ENCODE measurements around the gene EMC1.
A peak's percentile ranks its signal among the peaks of the same experiment; 100 is the strongest.
"Not testable (repeated sequence)": the region's sequence is repeated elsewhere in the genome, so short reads cannot be mapped to it uniquely, and the experiment has no call there.

EMC1 gene

DNA sequence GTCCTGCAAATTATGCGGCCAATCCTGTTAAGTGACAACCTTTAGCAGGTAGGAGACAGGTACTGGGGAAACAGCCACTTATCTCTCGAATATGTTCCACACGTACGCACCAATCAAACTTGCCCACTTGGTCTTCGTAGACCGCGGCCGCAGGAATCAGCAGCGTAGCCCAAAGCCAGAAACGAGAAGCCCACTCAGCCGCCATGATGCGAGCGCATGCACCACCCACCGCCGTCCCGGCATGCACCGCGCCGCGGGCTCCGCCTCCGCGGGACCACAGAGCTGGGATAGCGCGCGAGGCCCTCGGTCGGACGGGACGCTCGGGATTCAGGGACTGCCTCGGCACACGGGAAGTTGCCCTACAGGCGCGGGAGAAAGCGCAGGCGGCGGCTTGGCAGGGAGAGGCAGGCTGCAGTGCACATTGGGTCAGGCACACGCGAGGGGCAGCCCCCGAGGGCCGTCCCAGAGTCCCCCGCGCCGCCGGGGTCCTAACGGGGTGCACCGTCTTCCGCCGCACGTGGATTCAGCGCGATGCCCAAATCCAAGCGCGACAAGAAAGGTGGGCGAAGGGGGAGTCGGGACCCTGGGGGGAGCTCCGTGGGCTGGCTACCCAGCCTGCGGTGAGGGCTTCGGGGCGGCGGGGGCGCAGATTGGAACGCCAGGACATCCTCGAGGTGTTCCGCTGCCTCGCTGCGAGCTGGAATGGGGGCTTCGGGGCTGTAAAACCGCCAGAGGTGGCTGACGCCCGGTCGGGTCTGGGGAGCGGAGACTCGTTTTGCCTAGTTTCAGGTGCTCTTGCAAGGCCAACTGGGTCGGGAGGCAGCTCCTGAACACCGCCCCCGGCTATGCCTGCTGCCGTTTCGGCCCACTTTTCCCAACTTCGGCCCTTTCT lies at the start of gene EMC1, which contains the start of gene MRTO4:
Gene EMC1 (minus strand): TSS at position 220 of the 892 bp plus-strand sequence. CDS start 15 bp downstream, at position 205.
Gene MRTO4 (plus strand): TSS at position 501 of the 892 bp plus-strand sequence. CDS start 31 bp downstream, at position 532.
- peak; percentile 88 for DNase-seq

DNA sequence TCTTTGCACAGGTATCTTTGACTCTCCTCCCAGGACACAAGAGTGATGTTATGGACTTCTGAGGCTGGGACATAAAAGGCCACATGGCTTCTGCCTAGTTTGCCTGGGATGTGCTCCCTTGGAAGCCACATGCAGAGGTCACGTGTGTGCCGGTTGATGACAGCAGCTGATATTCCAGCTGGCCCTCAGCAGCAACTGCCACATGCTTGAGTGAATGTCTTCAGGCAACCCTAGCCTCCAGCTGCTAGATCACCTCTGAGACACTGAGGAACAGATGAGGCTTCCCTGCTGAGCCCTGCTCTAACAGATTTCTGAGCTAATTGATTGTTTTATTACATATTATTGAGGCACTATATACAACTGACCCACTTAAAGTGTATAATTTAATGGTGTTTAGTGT lies 48.9 kb upstream of the EMC1 start:
- DNase-seq, result no peak

DNA sequence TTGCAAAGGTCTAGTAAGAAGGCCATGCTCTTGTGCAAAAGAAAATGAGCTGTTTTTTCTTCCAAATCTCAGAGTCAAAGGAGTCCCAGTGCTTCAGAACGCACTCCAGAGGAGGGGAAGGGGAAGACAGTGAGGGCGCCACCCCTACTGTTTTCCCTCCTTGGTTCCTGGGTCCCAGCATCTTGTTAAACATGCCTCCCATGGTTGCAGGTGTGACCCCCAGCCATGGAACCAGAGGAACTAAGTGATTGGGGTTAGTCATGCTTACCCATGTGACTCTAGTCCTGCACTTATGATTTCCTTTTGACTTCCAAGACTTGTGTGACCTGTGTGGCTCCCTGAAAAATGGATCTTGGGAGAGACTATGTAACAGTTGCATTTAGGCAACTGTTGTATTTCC lies 43.3 kb upstream of the EMC1 start:
- no peak for DNase-seq

DNA sequence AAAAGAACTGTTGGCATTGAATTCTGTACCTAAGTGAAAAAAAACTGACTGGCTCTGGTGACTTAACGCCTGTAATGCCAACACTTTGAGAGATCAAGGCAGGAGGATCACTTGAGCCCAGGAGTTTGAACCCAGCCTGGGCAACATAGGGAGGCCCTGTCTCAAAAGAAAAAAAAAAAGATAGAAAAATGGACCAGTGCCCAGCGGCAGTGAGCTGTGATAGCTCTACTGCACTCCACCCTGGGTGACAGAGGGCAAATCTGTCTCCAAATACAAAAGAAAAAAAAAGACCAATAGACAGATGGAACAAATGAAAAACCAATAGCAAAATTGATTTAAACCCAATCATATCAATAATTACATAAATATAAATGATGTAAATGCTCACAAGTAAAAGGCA lies 37.9 kb upstream of the EMC1 start:
- DNase-seq, result no peak

DNA sequence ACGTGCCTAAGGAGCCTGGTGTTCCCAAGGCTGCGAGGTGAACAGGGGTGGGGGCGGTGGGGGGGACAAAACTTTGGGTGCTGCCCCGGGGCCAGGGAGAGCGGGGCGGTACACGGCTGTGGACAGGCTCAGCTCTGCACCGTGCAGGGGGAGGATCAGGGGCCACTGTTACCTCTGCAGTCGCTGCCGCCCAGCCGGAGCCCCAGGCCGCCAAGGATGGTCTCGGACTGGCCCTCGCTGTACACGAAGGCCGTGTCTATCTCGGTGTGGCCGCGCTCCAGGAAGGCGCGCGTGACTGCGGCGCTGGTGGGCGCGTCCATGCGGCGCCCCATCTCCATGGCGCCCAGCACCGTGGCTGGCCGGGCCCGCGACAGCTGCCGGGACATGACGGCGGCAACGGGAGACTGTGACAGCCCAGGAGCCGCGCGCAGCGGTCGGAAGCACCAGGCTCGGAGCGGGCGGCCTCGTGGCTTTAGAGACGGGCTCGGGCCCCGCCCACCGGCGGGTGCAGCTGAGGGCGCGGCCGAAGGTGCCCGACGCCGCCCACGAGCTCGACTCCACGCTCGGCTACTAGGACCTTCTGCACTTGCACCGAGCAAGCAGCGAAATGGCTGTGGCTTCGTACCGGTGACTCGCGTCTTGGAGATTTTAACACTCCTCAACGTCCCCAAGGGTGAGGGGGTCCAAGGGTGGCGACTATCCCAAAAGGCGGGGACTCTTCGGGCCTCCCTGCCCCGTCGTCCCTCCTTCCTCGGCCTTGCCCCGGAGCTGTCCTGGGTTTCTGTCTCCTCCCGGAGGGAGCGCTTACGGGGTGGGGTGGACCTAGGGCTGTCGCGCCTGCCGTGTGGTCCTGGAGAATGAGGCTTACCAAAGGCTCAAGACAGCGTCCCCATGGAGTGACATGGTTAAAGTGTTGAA lies 37.3 kb upstream of the EMC1 start, which contains the start of gene AKR7A3:
Gene AKR7A3 (minus strand): TSS at position 447 of the 918 bp plus-strand sequence. CDS start 61 bp downstream, at position 386.
- peak; percentile 36 for DNase-seq

DNA sequence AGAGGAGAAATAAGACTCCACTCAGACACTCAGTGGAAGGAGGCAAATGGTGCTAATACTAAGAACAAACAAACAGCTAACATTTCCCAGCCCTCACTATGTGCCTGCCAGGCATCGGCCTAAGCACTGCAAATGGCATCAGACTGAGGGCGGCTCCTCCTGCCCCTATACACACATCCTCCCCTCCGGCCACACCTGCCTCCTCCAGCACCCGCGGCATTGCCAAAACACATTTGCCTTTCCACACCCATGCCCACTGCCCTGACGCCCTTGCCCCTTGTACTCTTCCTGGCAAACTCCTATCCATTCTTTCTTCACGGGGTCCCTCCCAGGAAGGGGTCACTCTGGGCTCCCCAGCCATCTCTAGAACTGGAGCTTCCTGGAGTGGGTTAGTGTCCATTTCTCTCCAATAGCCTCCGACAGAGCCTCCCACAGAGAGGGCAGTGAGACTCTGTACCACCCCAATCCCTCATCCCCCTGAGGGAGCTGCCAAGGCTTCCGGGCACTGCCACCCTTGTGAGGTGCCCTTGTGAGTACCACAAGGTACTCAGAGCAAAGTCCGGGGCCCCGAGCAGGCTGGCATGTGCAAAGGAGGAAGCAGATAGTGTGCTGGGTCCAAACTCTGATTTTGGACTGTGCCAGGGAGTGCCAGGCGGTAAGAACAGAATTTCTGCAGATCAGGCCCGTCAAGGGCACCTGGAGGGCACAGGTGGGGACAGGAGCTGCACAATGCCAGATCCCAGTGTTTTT lies 36.3 kb upstream of the EMC1 start:
- DNase-seq, result no peak

DNA sequence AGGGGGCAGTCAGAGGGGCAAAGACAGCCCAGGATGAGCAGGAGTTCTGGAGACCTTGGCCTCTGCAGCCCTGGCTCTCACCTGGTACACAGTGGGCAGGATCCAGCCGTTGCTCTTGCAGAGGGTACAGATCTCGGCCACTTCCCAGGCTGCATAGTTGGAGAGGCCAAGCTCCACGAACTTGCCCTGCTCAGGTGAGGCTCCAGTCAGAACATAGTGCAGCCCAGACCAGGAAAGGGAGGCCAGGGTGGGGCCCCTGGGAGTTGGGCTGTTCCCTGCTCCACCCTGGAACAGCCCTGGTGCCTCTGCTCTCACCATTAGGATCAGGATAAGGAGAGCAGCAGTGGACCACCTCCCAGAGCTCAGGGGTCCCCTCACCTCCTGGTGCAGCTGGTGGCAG lies 34.5 kb upstream of the EMC1 start:
- not testable (repeated sequence) for DNase-seq

DNA sequence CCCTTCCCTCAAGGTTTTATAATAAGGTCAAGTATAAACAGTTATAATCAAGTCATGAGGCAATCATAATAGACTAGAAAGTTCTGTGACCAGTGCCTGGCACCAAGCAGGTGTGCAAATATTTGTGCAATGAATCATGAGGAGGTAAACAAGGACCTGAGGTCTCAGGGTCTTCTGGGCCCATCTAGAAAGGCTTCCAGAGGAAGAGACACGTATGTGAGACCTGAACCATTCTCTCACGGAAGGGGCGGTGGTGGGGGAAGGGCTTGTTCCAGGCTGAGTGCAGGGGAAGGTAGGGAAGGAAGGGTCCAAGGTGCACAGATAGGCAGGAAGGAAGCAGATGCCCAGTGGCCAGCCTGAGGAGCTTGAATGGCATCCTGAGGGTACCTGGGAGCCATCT lies 34.0 kb upstream of the EMC1 start:
- DNase-seq, result not testable (repeated sequence)

DNA sequence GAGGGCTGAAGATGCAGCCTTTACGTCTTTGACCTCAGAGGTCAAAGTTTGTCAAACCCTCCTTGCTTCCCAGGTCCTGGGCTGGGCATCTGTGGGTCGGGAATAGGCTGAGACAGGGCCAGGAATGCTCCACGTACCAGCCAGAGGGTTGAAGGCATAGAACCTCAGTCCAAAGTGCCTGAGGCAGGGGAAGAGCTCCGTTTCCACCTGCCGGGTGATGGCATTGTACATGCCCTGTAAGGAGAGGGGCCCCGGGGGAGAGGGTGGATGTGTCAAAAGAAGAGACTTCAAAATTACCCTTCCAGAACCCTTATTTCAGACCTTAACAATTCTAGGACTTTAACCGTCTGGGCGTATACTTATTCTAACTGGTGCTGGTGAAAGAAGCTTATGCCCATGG lies 33.6 kb upstream of the EMC1 start:
- DNase-seq, result no peak

DNA sequence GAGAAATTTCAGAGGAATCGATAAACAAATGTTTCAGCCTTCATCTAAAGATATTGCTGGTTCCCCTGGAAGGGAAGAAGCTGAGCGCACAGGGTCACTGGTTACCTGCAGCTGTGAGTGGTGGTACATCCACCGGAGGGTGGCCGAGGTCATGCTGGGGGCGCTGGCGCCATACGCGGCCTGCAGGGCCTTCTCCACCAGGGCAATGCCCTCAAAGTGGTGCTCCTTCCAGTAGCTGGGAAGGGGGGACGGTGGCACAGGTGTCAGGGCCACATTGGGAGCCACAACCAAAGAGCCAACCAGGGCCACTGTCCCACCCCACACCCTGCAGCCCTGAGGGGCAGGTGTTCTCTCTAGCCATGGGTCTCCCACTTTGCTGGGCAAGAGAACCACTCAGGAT lies 32.6 kb upstream of the EMC1 start:
- DNase-seq, result no peak

DNA sequence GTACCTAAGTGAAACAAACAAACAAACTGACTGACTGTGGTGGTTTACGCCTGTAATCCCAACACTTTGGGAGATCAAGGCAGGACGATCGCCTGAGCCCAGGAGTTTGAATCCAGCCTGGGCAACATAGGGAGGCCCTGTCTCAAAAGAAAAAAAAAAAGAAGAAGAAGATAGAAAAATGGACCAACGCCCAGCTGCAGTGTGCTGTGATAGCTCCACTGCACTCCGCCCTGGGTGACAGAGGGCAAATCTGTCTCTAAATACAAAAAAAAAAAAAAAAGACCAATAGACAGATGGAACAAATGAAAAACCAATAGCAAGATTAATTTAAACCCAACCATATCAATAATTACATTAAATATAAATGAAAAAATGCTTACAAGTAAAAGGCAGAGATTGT lies 23.3 kb upstream of the EMC1 start:
- DNase-seq, result no peak

DNA sequence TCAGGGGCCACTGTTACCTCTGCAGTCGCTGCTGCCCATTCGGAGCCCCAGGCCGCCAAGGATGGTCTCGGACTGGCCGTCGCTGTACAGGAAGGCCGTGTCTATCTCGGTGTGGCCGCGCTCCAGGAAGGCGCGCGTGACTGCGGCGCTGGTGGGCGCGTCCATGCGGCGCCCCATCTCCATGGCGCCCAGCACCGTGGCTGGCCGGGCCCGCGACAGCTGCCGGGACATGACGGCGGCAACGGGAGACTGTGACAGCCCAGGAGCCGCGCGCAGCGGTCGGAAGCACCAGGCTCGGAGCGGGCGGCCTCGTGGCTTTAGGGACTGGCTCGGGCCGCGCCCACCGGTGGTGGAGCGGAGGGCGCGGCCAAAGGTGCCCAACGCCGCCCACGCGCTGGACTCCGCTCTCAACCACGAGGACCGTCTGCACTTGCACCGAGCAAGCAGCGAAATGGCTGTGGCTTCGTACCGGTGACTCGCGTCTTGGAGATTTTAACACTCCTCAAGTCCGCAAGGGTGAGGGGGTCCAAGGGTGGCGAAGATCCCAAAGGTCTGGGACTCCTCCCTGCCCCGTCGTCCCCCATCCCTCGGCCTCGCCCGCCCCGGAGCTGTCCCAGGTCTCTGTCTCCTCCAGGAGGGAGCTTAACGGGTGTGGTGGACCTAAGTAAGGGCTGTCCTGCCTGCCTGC lies 22.7 kb upstream of the EMC1 start:
- DNase-seq, result not testable (repeated sequence)

DNA sequence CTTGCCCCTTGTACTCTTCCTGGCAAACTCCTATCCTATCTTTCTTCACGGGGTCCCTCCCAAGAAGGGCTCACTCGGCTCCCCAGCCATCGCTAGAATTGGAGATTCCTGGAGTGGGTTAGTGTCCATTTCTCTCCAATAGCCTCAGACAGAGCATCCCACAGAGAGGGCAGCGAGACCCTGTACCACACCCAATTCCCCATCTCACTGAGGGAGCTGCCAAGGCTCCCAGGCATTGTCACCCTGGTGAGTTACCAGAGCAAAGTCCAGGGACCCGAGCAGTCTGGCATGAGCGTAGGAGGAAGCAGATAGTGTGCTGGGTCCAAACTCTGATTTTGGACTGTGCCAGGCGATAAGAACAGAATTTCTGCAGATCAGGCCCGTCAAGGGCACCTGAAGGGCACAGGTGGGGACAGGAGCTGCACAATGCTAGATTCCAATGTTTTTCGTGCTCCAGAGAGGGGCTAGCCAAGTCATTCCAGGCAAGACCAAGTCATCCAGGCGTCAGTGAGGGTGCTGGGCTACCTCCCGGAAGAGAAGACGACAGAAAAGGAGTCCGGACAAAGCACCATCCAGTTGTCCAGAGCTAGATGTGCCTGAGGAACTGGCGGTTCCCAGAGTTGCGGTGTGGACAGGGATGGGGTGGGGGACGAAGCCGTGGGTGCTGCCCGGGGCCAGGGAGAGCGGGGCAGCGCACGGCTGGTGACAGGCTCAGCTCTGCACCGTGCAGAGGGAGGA lies 22.0 kb upstream of the EMC1 start:
- DNase-seq, result no peak

DNA sequence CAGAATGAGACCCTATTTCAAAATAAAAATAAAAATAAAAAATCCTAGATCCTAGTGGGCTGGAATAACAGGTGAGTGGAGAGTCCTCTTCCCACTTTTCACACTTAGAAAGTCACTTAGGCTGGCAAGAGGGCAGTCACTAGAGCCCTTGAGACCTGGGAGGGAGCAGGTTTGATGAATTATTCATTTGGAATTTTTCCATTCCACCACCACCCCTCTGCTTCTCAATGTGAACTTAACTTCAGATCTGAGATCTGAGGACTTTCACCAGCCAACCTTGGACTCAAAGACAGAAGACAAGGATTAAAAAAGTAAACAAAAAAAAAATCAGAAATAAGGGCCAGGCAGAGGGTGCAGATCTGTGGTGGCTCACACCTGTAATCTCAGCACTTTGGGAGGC lies 20.7 kb upstream of the EMC1 start:
- no peak for DNase-seq

DNA sequence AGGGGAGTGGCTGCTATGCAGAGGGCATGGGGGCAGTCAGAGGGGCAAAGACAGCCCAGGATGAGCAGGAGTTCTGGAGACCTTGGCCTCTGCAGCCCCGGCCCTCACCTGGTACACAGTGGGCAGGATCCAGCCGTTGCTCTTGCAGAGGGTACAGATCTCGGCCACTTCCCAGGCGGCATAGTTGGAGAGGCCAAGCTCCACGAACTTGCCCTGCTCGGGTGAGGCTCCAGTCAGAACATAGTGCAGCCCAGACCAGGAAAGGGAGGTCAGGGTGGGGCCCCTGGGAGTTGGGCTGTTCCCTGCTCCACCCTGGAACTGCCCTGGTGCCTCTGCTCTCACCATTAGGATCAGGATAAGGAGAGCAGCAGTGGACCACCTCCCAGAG lies 19.0 kb upstream of the EMC1 start:
- not testable (repeated sequence) for DNase-seq

DNA sequence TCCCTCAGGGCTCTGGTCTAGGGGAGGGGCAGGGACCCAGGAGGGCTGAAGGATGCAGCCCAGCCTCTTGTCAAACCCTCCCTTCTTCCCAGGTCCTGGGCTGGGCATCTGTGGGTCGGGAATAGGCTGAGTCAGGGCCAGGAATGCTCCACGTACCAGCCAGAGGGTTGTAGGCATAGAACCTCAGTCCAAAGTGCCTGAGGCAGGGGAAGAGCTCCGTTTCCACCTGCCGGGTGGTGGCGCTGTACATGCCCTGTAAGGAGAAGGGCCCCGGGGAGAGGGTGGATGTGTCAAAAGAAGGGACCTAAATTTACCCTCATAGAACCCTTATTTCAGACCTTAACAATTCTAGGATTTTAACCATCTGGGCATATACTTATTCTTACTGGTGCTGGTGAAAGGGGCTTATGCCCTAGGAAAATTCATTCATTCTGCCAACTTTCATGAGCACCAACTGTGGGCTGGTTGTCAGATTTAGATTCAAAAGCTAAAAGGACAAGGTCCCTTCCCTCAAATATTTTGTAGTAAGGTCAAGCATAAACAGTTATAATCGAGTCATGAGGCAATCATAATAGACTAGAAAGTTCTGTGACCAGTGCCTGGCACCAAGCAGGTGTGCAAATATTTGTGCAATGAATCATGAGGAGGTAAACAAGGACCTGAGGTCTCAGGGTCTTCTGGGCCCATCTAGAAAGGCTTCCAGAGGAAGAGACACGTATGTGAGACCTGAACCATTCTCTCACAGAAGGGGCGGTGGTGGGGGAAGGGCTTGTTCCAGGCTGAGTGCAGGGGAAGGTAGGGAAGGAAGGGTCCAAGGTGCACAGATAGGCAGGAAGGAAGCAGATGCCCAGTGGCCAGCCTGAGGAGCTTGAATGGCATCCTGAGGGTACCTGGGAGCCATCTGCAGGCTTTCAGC lies 18.4 kb upstream of the EMC1 start:
- DNase-seq, result not testable (repeated sequence)

DNA sequence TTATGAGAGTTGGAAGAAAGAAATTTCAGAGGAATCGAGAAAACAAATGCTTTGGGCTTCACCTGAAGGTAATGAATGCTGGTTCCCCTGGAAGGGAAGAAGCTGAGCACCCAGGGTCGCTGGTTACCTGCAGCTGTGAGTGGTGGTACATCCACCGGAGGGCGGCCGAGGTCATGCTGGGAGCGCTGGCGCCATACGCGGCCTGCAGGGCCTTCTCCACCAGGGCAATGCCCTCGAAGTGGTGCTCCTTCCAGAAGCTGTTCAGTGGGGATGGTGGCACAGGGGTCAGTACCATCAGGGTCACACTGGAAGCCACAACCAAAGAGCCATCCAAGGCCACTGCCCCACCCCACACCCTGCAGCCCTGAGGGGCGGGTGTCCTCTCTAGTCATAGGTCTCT lies 17.1 kb upstream of the EMC1 start:
- DNase-seq, result no peak

DNA sequence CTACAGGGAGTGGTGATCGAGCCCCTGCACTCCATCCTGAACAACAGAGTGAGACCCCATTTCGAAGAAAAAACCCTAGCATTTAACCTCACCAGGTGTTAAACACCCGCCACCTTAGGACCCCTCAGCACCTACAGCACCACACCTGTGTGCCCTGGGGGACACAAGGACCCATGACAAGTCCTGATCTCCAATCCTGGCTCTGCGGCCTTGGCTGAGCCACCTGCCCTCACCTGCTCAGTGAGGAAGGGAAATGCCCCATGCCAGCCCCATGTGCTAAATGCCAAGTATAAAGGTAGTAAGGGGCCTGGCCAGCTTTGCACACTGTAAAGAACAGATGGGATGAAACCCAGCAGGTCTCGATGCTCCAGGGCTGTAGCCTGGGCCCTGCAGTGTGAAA lies 11.4 kb upstream of the EMC1 start:
- no peak for DNase-seq

DNA sequence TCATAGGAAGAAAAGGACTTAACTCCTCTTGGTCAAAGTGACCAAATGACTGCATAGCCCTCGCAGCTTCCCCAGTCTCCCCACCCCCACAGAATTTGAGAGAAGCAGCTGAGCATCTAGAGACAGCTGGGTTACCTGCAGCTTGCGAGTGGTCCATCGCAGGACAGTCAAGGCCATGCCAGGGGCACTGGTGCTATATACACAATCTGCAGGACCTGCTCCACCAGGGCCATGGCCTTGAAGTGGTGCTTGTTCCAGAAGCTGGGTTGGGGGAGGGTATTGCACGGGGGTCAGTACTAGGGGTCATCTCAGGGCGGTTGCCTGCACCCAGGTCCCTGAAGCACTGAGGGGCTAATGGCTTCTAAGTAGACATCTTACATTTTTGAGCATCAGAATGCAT lies 10.7 kb upstream of the EMC1 start:
- no peak for DNase-seq

All from midbrain (tissue), 1 donor.